Activated T-cell treated with anti-CD3 and anti-CD28 coated beads for 24 hours (primary cell): ENCODE results near the gene TMEM132C.
"Not testable (repeated sequence)": the region's sequence is repeated elsewhere in the genome, so short reads cannot be mapped to it uniquely, and the experiment has no call there.

ENCODE experiments used
- DNase-seq: peaks from one replicate; pipeline ENCODE4 v3.0.0-alpha.2; 2020; ENCODE audit warnings: low read depth

The TMEM132C gene

DNA sequence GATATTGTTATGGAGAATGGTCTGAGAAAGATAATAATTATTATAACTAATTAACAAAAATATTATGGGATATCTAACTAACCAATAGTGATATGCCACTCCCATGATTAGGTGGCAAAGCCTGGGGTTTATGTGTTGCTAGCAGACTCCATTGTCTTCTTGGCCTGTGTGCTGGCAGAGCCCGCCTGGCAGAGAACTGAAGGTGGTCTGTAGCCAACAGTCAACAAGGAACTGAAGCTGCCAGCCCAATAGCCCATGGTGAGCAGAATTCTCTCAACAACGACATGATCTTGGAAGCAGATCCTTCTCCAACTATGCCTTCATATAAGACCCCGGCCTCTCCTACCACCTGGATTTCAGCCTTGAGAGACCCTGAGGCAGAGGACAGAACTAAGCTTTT is 298.0 kb downstream of the TMEM132C start:
- no peak for DNase-seq

DNA sequence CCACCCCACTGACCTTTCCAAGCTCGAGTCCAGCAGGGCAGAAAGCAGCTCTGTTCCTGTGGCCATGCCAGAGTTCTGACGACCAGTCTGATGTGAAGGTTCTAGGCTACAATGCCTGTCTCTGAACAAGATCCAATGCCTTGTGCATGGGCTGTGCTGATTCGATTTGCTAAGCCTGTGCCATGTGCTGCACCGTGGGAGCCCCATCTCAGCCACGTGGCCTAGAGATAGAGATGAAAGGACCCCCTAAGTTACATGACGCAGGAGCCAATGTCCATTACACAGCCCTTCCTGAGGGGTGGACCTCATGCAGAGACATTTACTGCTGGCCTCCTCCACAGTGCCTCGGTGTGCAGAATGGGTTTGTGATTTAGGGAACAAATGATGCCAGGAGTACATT is 300.8 kb downstream of the TMEM132C start:
- DNase-seq: no peak

DNA sequence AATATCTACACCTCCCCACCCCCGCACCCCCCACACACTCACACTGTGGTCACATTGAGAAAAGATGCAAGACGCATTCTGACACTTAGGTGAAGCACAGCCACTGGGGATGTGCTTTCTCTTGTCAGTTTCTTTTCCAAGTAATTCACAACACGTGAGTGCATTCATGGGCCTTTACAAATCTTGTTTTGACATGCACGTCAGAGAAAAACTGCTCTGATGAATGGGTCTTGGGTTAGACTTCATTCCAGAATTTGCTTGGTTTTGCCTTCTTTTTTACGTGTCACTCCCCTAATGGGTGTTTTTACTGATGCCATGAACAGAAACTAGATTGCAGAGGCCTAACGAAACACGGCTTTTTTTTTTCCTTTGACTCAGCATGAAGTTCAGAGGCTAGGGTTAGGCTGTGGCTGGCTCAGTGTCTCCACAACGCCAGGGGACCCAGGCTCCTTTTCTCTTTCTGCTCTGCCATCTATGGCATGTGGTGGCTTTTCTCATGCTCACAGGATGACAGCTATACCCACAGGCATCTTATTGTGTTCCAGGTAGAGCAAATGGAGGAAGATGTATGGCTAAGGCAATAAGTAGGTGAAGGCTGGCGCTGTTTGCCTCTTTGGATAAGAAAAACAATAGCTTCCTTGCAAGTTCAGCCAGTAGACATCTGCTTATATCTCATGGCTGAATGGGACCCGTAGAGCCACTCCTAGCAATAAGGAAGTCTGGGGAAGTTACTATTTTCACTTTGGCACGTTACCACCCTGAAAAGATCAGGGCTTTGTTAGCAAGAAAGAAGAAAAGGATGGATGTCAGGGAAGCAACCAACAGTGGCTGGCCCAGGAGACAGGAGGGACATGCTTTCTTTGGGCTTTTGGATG is 303.5 kb downstream of the TMEM132C start:
- no peak for DNase-seq

DNA sequence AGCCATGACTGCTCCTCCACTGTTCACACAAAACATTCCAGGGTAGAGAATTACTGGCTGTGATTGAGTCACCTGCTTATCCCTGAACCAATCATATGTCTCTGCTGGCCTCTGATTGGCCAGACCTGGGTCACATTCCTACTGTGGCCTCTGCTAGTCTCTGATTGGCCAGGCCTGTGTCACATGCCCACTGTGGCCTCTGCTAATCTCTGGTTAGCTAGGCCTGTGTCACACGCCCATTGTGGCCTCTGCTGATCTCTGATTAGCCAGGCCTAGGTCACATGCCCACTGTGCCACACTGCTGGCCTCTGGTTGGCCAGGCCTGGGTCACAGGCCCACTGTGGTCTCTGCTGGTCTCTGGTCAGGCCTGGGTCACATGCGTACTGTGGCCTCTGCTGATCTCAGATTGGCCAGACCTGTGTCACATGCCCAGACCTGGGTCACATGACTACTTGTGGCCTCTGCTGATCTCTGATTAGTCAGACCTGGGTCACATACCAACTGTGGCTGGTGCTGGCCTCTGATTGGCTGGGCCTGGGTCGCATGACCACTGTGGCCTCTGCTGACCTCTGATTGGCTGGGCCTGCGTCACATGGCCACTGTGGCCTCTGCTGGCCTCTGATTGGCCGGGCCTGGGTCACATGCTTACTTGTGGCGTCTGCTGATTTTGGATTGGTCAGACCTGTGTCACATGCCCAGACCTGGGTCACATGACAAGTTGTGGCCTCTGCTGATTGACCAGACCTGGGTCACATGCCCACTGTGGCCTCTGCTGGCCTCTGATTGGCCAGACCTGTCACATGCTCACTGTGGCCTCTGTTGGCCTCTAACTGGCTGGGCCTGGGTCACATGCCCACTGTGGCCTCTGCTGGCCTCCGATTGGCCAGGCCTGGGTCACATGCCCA is 305.2 kb downstream of the TMEM132C start:
- DNase-seq: no peak

DNA sequence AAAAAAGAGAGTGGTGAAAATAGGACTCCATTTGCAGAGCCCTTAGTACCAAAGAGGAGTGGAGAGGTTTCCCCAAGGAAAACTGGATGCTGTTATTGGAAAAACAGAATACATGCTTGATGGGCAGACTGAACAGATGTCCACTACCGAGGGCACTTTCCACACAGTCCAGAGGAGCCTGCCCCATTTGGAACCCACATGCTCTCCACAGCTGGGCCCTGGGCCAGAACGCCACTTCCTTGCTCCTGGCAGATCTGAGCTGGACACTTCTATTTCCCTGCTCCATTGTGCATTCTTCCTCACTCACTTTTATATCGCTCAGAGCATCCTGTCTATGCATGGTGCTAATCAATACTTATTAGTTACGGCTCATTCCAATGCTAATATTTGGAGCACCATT is 306.9 kb downstream of the TMEM132C start:
- DNase-seq: no peak

DNA sequence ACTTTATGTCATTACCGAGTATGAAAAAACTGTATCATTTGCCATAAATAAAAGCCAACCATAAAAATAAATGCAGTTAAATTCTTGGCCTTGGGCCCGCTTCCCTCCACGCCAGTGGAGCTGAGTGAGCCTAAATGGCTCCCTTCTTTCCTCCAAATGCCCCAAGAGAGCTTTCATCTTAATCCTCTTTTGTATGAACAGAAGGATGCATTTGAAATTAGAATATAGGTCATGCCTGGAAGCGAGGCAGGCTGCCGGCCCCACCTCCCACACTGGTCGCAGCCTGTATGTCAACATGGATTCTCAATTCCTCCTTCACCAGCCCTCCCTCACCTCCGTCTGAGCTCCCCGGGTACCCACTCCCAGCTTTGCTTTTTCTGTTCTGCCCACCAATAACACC is 311.1 kb downstream of the TMEM132C start:
- DNase-seq: no peak

DNA sequence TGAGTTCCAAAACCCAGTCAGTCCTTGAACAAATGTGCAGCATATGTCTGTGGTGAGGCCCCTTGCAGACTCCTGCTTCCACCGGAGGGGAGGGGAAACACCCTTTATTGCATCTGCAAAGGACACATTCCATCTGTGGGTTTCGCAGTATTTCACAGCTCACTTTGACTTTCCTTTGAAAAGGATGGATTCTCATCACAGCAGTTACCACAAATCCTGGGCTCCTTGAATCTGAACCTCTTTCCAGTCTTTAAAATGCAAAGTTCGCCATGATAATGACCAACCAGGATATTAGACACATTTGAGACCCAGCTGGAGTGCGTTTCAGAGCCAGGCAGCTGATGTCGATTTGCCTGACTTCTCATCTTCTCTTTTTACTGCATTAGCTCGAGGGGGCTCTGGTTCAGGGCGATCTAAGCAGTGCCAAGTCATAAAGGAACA is 314.4 kb downstream of the TMEM132C start:
- DNase-seq: no peak

DNA sequence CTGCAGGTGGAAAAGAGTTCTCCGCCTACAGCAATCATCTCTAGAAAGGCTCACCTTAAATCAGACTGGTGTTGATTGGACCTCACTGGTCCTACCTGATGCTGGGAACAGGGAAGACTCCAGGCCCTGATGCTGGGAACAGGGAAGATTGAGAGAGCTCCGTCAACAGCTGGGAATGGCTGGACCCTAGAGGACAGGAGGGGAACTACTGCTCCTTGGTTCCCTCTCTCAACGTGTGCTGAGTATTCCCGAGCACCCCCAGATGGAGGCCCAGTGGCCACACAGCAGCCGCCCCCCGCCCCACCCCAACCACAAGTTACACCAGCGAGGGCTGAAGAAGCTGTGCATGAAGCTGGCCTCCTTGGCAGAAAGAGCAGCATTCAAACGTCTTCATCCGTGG is 316.5 kb downstream of the TMEM132C start:
- DNase-seq: no peak

DNA sequence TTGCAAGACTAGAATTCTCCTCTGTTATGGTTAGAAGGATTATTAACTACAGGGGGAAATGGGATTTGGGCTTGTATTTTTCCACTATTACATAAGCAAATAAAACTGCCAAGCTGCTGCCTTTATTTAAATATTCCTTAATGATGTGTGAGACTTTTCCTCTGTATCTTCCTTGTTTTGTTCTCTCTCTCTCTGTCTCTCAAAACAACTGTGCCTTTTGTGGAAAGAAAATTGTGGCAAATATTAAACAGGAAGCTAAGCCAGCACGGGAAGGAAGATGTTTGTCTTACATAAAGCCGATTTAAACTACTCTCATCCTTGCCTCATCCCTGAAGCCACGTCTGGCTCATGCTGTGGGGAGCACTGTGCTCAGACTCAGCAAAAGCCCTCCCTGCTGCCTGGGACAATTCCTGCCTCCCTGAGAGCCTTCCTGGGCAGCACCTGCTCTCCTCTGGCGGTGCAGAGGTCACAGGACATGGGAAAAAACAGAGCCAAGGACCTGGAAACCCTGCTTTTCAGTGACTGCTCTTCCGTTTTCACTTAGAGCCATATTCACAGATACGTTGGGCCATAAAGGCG is 319.6 kb downstream of the TMEM132C start:
- no peak for DNase-seq

DNA sequence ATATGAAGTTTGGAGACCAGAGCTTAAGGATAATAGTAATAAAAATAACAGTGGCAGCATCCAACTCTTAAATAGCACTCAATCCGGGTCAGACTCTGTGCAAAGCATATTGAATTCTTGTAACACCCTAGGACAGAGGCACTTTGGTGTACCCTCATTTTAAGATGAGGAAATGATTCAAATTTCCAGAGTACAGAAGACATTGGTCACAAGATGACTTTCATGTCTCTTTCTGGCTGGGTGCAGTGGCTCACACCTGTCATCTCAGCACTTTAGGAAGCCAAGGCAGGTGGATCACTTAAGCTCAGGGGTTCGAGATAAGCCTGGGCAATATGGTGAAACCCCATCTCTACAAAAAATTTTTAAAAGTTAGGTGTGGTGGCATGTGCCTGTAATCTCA is 320.9 kb downstream of the TMEM132C start:
- no peak for DNase-seq

DNA sequence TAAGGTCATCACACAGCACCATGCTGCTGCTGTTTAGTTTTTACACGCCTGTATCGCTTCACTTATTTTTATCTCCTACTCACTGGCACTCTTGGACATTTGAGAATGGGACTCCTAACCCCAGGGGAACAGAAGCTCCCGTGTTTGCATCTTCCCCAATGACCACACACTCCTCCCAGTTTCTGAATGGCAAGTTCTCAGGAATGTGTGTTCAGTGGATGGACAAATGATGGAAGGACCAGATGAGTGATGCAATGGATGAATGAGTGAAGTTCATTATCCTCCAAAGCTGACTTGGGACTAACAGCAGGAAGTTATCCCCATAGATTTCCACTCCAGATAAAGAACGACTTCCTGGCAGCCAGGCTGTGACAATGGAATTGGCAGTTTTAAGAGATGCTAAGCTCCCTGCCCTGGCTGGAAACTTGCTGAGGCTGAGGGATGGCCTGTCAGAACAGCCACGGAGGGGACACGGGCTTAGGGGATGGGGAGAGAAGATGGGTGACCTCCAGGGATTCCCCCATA is 325.3 kb downstream of the TMEM132C start:
- no peak for DNase-seq

DNA sequence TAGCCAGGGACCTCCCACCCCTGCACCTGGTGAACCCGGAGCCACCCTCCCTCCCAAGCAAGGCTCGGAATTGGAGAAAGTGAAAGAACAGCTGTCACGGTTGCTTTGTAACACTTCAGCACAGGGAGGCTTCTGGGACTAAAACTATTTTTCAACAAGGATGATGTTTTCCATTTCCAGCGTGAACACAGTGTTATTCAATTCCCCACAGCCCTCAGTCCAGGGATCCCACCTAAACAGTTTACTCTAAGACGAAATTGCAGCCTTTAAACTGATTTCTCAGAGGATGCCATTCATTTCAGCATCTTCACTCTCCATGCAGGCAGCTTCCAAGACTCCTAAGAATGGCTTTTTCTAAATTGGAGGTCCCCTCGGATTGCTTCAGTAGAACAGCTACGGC is 327.6 kb downstream of the TMEM132C start:
- DNase-seq: no peak

DNA sequence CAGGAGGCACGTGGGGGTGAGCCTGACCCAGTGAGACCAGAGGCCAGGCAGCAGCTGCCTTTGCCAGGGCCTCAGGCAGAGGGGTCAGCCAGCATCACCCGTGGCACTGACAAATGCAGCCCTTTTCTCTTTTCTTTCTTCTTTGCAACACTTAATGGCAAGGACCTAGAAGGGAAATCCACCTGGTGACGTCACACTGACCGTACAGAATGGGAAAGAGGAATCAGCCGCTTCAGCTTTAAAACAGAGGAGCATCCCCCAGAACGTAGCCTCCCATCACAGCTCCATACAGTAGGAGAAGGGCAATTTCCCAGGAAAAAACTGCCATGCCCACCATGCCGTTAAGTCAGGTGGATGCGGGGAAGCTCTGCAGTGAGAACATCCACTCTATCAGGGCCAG is 328.6 kb downstream of the TMEM132C start:
- DNase-seq: no peak

DNA sequence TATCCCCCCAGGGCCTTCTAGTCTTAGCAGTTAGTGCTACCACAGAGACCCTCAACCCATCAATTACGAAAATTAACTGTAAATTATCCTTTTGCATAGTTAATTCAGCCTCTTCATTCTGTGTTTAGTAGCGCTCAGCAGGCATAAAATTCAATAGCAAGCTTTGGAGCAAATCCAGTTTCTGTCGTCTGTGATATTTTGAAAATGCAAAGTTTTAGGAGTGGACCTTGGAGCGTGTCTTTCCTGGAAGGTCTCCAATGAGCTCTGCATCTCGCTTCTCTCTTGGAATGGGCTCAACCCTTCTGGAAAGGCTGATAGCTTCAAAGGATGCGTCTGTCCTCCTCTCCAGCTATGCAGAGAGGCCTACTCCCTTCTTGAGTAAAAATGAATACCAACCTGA is 333.9 kb downstream of the TMEM132C start:
- no peak for DNase-seq

DNA sequence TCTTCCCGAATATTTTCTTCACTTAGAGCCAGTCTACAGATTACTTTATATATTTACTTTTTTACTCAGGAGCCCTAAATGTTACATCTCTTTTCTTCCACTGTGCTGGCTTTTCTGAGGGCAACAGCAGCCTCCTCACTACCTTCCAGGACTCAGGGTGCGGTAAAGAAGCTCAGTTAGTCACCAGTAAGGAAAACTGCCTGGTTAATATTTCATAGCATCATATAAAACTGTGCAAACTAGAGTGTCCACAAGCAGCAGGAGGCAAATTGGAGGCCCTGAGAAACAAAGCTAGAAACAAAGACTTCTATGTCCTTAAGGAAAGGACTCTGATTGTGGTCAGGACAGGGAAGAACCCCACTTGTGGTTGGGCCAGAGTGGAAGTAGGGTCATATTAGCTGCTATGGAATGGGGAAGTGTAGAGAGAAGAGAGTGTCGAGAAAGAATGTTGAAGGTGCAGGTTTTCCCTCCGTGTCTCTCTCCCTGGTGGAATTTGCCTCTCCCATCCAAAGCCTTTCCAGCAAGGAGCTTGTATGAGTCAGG is 336.7 kb downstream of the TMEM132C start:
- no peak for DNase-seq

DNA sequence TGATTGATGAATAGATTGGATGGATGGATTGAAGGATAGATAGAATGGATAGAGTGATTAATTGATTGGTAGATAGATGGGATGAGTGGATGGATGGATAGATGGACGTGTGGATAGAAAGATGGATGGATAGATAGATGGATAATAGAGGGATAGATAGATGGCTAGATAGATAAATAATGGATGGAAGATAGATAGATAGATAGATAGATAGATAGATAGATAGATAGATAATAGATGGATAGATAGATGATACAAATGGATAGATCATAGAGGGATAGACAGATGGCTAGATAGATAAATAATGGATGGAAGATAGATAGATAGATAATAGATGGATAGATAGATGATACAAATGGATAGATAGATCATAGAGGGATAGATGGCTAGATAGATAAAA is 337.2 kb downstream of the TMEM132C start:
- DNase-seq: not testable (repeated sequence)

DNA sequence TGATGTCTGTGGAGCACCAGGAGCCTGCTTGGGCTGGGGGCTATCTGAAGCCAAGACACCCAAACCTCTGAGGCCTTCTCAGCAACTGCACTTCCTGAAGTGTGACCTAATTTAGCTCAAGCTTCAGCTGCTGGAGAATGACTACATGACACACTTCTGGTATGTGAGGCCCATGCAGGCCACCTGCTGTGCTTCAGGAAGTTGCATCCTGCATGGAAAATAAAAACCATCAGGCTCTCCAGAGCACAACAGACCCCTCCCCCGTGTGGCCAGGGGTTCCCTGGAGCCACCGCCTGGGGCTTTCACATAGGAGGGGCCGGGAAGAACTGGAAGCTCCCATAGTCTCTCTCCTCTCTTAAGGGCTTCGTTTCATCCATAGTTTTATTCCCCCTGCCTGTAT is 339.1 kb downstream of the TMEM132C start:
- no peak for DNase-seq

DNA sequence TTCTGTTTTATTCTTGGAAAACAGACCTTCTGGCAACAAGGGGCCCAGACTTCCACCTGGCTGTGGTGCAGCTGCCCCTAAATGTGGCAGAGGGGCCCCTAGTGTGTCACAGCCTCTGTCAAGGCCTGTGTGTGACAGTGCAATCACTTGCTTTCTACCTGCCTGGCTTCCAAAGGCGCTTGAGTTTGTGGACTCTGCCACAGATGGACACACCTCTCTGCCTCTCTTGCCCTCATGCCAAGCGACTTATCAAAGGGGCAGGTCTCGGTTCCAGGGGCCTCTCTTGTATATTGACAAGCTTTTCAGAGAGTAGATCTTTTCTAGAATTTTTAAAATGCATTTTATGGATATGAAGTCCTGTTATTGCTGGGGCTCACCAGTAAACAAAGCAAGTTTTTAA is 339.6 kb downstream of the TMEM132C start:
- no peak for DNase-seq

DNA sequence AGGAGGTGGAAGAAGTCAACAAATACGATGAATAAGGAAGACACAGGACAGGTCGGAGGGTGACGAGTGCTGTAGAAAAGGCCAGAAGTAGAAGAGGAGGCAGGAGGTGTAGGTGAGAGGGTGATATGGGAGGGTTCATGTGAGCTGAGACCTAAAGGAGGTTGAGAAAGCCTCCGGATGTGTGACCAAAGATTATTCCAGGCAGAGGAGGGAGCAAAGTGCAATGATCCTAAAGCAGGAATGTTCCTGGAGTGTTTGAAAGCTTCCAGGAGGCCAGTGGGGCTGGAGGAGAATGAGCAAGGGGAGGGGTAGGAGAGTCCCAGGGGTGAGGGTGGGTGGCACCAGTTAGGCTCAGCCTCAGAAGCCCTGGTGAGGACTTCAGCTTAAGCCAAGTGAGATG is 340.0 kb downstream of the TMEM132C start:
- DNase-seq: no peak

DNA sequence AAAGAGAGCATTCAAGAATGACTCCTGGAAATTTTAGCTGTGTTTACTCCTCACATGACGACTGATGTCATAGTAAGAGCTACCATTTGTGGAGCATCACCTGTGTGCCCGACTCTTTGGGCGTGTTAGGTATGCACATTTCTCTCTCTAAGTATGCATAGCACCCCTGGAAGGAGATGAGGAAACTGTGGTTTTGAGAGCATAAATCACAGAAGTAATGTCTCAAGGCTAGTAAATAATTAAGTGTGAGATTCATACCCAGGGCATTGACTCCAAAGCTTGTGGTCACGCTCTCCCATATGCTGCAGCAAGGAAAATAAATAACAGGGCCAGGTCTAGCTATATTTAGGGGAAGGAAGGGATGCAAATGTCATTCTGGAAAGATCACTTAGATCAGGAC is 340.7 kb downstream of the TMEM132C start:
- no peak for DNase-seq

DNA sequence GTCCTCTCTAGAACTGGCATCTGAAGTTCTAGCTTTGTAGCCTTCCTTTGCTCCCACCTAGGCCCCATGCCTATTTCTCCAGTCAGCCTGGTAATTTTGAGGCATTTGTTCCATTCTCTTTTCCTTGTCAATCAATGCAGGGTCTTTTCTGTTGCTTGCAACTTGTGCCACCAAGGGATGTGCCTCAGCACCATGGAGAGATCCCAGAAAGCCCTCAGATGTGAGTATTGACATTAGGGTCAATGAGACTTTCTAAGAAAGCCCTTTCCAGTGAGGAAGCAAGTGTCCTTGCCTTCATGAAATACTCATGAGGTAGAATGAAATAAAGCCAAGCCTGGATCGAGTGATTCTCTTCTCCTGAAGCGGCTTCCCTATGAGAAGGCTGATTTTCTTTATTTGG is 342.9 kb downstream of the TMEM132C start:
- DNase-seq: no peak

DNA sequence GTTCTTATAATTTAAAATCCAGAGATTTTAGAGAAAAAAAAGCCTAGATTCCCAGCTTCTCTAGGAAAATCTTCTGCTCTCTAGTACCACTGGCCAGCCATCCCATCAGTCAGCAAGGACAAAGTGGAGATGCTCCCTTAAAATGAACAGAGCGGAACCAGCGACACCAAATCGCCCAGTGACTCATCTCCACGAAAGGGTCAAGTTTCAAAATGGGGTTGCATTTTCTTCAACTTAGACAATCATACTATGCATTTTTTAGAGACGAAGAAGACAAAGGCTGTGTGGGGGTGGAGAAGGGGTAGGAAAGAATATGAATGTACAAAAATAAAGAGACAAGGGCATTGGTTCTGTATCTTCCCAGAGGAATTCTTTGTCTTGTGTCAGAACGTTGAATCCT is 344.8 kb downstream of the TMEM132C start:
- no peak for DNase-seq
